ENCODE measurements around the gene SENP3. TPM values are rescaled to one million over a fixed set of nuclear protein-coding genes. Genes with fewer than 3 reads are reported as not detected.

SENP3 gene
- total RNA-seq, 4 donors from 2014 or later, result 62.4 to 73.3 (median 66.3) TPM

DNA sequence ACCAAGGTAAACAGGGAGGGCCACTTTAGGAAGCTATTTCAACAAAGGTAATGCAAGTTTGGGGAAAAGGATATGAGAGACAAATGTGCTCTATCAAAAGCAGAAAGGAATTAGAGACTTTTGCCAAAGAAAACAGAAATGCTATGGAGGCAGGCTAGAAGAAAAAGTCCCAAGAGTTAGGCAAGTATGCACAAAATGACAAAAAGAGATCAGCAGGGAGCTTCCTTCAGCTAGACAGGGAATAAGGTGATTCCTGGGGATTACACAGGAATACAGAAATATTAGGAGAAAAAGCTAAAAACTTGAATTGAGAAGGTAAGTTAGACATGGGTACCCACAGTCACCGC lies 50.5 kb downstream of the SENP3 start:
- intact Hi-C loops (cut with DNase I), result no loop called here
- no peak overlapping the region for H3K27ac ChIP-seq

DNA sequence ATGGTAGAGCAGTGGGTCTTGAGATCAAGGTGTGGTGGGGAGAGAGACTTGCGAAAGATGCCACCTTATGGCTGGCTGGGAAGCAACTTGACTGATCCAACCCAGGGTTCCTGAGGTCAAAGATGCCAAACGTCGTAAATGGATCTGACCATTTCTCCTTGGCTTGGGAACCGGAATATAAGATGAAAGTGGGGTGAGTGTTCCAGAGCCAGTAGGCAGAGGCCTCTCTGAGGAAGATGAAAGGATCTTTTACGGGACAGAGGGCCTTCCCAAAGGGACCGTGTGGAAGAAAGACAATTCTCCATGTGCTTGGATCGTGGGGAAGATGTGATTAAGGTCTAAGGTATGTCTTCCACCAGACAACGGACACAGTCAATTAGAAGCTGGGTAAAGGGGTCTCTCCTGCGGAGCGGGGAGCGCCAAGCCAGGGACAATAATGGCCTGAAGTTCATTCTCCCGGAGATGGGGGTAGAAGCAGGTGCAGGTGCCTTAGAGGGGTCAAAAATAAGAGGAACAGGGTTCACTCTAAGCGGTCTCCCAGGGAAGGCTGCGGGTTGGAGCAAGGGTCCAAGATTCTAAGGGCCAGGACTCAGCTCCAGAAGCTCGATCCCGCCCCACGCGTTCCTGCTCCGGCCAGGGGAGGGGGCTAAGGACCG lies 52.2 kb downstream of the SENP3 start:
- Histone ChIP-seq H3K4me1 (peaks cover 26 to 30% of the 10 kb centered on the region in 2 donors), H3K27ac (peak overlapping the region; percentile 53 to 82 (median 66)), H3K27me3 (no peaks in the 10 kb centered on the region), H3K36me3 (no peaks in the 10 kb centered on the region), H3K9me3 (no peaks in the 10 kb centered on the region), H3K4me3 (replicated peaks in 1 of 3) (peak overlapping the region; percentile 16 to 85 (median 78))
- WGBS, 2 donors, result 5 to 9% methylated on average over 19 to 20 of the region's 20 CpGs
- intact Hi-C loops (cut with DNase I), result no loop called here
- DNase-seq, result no peak
- TF ChIP-seq, protein P1, sequence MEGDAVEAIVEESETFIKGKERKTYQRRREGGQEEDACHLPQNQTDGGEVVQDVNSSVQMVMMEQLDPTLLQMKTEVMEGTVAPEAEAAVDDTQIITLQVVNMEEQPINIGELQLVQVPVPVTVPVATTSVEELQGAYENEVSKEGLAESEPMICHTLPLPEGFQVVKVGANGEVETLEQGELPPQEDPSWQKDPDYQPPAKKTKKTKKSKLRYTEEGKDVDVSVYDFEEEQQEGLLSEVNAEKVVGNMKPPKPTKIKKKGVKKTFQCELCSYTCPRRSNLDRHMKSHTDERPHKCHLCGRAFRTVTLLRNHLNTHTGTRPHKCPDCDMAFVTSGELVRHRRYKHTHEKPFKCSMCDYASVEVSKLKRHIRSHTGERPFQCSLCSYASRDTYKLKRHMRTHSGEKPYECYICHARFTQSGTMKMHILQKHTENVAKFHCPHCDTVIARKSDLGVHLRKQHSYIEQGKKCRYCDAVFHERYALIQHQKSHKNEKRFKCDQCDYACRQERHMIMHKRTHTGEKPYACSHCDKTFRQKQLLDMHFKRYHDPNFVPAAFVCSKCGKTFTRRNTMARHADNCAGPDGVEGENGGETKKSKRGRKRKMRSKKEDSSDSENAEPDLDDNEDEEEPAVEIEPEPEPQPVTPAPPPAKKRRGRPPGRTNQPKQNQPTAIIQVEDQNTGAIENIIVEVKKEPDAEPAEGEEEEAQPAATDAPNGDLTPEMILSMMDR (IDR thresholded peaks at IDR 0.05), result no peak
- TF ChIP-seq POLR2A (IDR thresholded peaks at IDR 0.05), result no peak

More for the DNA sequence above, 50.5 kb downstream of the SENP3 start:
- Histone ChIP-seq H3K4me3 (replicated peaks in 1 of 3) (no peak overlapping the region), H3K27me3 (no peaks in the 10 kb centered on the region), H3K4me1 (peaks cover 26 to 30% of the 10 kb centered on the region in 2 donors), H3K36me3 (no peaks in the 10 kb centered on the region), H3K9me3 (no peaks in the 10 kb centered on the region)
- 96% methylated on average over 1 of the region's 1 CpG for WGBS, 2 donors
- no peak for TF ChIP-seq POLR2A (IDR thresholded peaks at IDR 0.05)
- no peak for DNase-seq

DNA sequence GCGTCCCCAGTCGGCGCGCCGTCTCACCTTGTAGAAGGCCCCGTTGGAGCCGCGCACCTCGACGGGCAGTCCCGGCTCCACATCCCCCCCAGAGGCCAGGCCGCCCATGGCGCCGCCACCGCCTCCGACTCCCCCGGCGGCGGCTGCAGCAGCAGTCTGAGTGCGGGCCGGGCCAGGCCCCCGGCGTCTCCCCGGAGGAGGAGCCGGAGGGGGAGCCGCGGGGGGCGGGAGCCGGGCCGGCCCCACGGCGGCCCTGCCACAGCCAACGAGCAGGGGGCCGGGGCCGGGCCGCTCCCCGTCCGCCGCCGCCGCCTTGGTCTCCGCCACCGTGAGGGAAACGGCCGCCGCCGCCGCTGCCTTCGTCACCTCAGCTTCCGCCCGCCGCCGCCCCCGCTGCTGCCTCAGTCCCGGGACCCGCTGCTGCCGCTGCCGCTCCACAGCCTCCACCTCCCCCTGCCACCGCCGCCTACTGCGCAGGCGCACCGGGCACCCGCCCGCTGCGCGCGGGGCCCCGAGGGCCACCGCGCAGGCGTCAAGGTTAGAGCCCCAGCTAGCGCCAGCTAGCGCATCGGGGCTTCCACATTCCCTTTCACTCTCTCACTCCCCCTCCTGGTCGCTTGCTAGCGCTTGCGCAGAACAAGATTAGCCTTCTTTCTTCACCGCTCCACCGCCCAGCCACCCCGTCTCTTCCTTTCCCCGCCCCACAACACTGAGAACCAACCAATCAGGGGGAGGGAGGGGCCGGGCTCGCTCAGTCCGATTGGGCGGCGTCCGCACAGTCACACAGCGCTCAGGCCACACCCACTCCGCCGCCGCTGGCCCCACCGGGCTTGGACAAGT lies 52.9 kb downstream of the SENP3 start, which contains the start of gene FXR2:
FXR2 (minus strand) TSS at position 473 of the 840 bp plus-strand sequence; CDS start at position 108, 365 bp downstream.
- TF ChIP-seq, protein P1 (IDR thresholded peaks at IDR 0.05), result peak; percentile 20 to 67 (median 48)
- peak in 1 of 2 donors; percentile 90 for TF ChIP-seq POLR2A (IDR thresholded peaks at IDR 0.05)
- H3K4me1 ChIP-seq, result peaks cover 26 to 30% of the 10 kb centered on the region in 2 donors
- H3K36me3 ChIP-seq, result no peaks in the 10 kb centered on the region
- H3K27ac ChIP-seq, result peak within 1 kb of the TSS; percentile 80 to 89 (median 80)
- no peaks in the 10 kb centered on the region for H3K27me3 ChIP-seq
- intact Hi-C loops (cut with DNase I), result no loop called here
- 0 to 1% methylated on average over 20 to 55 of the region's 93 CpGs for WGBS, 2 donors
- DNase-seq, result peak; percentile 100
- peak within 1 kb of the TSS; percentile 16 to 85 (median 78) for H3K4me3 ChIP-seq (replicated peaks in 1 of 3)
- no peaks in the 10 kb centered on the region for H3K9me3 ChIP-seq

DNA sequence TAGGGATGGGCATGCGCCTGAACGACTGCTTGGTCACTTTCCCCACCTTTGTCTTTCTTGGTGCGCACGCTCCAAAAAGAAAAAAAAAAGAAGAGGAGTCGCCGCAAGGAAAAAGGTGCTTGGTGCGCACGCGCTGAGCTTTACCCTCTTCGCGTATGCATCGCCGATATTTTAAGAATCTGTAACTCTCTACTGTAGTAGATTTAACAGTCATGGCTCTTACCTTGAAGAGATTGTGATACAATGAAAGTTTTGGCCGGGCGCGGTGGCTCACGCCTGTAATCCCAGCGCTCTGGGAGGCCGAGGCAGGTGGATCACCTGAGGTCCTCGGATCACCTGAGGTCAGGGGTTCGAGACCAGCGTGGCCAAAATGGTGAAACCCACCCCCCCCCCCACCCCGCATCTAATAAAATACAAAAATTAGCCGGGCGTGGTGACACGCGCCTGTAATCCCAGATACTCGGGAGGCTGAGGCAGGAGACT lies 53.6 kb downstream of the SENP3 start:
- H3K9me3 ChIP-seq, result no peaks in the 10 kb centered on the region
- intact Hi-C loops (cut with DNase I), result no loop called here
- peak overlapping the region in 1 of 3 donors; percentile 21 for H3K4me3 ChIP-seq (replicated peaks in 1 of 3)
- no peak for DNase-seq
- H3K36me3 ChIP-seq, result no peaks in the 10 kb centered on the region
- peak overlapping the region; percentile 80 to 89 (median 80) for H3K27ac ChIP-seq
- TF ChIP-seq POLR2A (IDR thresholded peaks at IDR 0.05), result no peak
- TF ChIP-seq, protein P1 (IDR thresholded peaks at IDR 0.05), result no peak
- peaks cover 26 to 30% of the 10 kb centered on the region in 2 donors for H3K4me1 ChIP-seq
- 5 to 6% methylated on average over 28 of the region's 28 CpGs for WGBS, 2 donors
- no peaks in the 10 kb centered on the region for H3K27me3 ChIP-seq

DNA sequence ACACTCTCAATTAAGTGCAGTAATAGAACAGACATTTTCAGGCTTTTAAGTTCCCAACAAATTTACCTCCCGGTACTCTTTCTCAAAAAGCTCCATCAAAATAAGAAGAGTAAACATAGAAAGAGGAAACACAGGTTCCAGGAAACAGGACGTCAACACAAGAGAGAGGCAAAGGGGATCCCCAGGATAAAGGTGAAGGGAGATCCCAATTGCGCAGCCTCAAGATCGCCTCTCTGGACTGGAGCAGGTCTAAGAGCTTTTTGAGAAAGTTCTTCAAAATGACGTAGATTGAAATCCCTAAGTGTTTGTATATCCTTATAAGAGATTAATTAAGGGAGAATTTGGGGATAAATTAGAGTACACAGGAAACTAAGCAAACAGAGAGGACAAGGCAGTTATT lies 56.9 kb downstream of the SENP3 start:
- intact Hi-C loops (cut with DNase I), result no loop called here
- Histone ChIP-seq H3K36me3 (no peaks in the 10 kb centered on the region), H3K27ac (no peak overlapping the region), H3K9me3 (no peaks in the 10 kb centered on the region), H3K27me3 (no peaks in the 10 kb centered on the region), H3K4me3 (replicated peaks in 1 of 3) (no peak overlapping the region), H3K4me1 (peaks cover 3 to 6% of the 10 kb centered on the region in 2 donors)
- TF ChIP-seq, protein P1 (IDR thresholded peaks at IDR 0.05), result no peak
- TF ChIP-seq POLR2A (IDR thresholded peaks at IDR 0.05), result no peak
- WGBS, 2 donors, result 70 to 72% methylated on average over 5 of the region's 5 CpGs
- no peak for DNase-seq
